ENCODE results near the gene SNAP91.
"Not testable (repeated sequence)": the region's sequence is repeated elsewhere in the genome, so short reads cannot be mapped to it uniquely, and the experiment has no call there.

Gene SNAP91

GRCh38 chr6:83708970-83709747 is at the start of gene SNAP91:
Gene SNAP91, minus strand, starts transcription at chr6:83709101. Its CDS starts 1,174 bp downstream, at chr6:83707927.
- peak in 55 of 56 donors; percentile 12 to 86 (median 68) for DNase-seq

- no peak for DNase-seq
Measured at GRCh38 chr6:83758533-83758932, 49.6 kb upstream of the SNAP91 start.

GRCh38 chr6:83757021-83757420 is 48.1 kb upstream of the SNAP91 start:
- DNase-seq: no peak

GRCh38 chr6:83756565-83756964 is 47.7 kb upstream of the SNAP91 start:
- DNase-seq: no peak

- DNase-seq: not testable (repeated sequence)
Measured at GRCh38 chr6:83752375-83752774, 43.5 kb upstream of the SNAP91 start.

- no peak for DNase-seq
Measured at GRCh38 chr6:83741089-83741488, 32.2 kb upstream of the SNAP91 start.

GRCh38 chr6:83735461-83735860 is 26.6 kb upstream of the SNAP91 start:
- DNase-seq: no peak

- no peak for DNase-seq
Measured at GRCh38 chr6:83729871-83730270, 21.0 kb upstream of the SNAP91 start.

- DNase-seq: no peak
Measured at GRCh38 chr6:83722876-83723275, 14.0 kb upstream of the SNAP91 start.

- no peak for DNase-seq
Measured at GRCh38 chr6:83717809-83718208, 8.9 kb upstream of the SNAP91 start.

GRCh38 chr6:83711958-83712357 is 3.1 kb upstream of the SNAP91 start:
- no peak for DNase-seq

- no peak for DNase-seq
Measured at GRCh38 chr6:83709748-83710050, 798 bp upstream of the SNAP91 start.

GRCh38 chr6:83708546-83708969 is 343 bp downstream of the SNAP91 start:
- DNase-seq: peak in 39 of 56 donors; percentile 7 to 74 (median 50)

- DNase-seq: peak in 49 of 56 donors; percentile 2 to 72 (median 37)
Measured at GRCh38 chr6:83707829-83708545, 914 bp downstream of the SNAP91 start.

- DNase-seq: no peak
Measured at GRCh38 chr6:83702749-83703148, 6.2 kb downstream of the SNAP91 start.

- DNase-seq: no peak
Measured at GRCh38 chr6:83702077-83702476, 6.8 kb downstream of the SNAP91 start.

GRCh38 chr6:83696674-83697073 is 12.2 kb downstream of the SNAP91 start:
- no peak for DNase-seq

- DNase-seq: no peak
Measured at GRCh38 chr6:83685481-83685880, 23.4 kb downstream of the SNAP91 start.

GRCh38 chr6:83677791-83678190 is 31.1 kb downstream of the SNAP91 start:
- no peak for DNase-seq

GRCh38 chr6:83637953-83638352 is 70.9 kb downstream of the SNAP91 start:
- DNase-seq: no peak

GRCh38 chr6:83636800-83637199 is 72.1 kb downstream of the SNAP91 start:
- no peak for DNase-seq

- no peak for DNase-seq
Measured at GRCh38 chr6:83633609-83634008, 75.3 kb downstream of the SNAP91 start.

GRCh38 chr6:83633149-83633548 is 75.8 kb downstream of the SNAP91 start:
- no peak for DNase-seq

Data from amygdala (tissue), 56 donors.